DMS153 (cell line): ENCODE results near the gene MAD1L1.

ENCODE experiments used
- DNase-seq: peaks from one replicate; lab custom pipeline; 2025; lab: John Stamatoyannopoulos, UW

MAD1L1 gene

DNA sequence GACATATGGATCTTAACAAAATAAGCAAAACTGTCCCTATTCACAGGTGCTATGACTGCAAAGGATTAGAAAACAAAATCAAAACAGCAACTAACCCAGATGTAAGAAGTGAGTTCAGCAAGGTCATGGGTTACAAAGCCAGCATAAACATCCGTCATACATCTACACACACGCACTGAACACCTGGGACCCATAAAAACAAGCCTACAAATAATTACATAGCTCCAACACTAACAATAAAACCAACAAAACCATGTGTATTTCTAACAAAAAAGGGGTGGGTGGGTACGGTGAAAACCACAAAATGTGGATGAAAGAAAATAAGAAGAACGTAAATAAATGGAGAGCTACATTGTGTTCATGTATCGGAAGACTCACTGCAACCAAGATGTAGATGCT, 305.8 kb downstream of the MAD1L1 start:
- peak; percentile 20 for DNase-seq

DNA sequence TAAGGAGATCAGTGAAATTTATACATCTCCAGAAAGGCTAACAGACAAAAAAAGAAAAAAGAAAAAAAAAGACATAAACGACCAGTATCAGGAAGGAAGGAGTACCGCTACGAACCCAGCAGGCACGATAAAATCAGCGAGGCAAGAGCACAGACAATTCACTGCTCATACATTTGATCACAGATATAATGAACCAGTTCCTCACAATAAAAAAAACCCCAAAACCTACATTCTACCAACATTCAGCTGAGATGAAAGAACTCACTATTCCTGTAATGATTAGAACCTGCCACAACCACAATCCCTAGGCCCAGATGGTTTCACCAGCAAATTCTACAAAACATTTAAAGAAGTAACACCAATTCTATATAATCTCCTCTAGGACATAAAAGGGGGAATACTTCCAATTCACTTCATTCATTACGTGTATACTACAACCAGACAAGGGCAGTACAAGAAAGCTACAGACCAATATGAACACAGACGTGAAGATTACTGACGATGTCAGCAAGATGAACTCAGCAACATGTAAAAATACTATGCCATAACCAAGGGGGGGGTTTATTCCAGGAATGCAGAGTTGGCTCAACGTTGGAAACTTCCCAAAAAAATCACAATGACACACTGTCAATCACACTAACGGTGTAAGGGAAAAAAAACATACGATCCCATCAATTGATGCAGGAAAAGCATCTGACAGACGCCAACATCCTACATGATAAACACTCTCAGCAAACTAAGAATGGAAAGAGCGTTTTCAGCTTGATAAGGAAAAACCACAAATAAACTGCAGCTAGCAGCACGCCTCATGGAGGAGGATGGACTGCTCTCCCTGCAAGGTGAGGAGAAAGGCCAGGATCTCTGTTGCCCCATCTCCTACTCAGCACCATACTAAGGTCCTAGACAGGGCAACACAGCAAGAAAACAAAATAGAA, 306.5 kb downstream of the MAD1L1 start:
- no peak for DNase-seq

DNA sequence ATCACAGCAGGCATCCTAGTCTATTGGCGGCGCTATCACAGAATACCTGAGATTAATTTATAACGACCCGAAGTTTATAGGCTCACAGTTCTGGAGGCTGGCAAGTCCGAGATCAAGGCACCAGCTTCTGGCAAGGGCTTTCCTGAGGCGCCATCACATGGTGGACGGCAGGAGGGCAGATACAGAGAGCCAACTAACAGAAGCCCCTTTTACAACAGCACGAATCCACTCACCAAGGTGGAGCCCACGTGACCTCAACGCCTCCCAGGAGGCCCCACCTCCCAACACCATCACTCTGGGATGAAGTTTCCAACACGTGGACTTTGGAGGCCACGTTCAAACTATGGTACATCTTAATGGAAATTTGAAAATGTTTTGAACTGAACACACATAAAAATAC, 307.4 kb downstream of the MAD1L1 start:
- no peak for DNase-seq

DNA sequence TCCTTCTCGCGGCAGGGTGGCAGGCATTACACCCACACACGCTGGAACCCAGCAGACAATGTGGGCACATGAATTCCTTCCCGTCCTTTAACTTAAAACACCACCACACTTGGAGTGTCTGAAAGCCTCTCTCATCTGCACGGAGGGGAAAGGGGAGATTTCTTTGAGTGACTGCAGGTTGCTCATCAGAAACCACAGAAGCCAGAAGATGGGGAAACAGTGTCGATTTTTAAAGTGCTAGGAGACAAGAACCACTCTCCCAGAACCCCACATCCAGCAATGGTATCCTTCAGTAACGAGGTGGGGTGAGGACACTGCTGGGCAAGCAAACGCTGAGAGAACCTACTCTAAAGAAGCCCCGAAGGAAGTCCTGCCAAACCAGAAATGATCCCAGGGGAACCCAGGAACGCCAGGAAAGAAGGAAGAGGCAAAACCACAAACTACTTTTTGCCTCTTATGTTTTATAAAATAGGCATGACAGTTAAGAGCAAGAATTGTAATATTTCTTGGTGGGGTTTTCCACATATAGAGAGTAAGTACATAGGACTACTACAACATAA, 308.4 kb downstream of the MAD1L1 start:
- no peak for DNase-seq

DNA sequence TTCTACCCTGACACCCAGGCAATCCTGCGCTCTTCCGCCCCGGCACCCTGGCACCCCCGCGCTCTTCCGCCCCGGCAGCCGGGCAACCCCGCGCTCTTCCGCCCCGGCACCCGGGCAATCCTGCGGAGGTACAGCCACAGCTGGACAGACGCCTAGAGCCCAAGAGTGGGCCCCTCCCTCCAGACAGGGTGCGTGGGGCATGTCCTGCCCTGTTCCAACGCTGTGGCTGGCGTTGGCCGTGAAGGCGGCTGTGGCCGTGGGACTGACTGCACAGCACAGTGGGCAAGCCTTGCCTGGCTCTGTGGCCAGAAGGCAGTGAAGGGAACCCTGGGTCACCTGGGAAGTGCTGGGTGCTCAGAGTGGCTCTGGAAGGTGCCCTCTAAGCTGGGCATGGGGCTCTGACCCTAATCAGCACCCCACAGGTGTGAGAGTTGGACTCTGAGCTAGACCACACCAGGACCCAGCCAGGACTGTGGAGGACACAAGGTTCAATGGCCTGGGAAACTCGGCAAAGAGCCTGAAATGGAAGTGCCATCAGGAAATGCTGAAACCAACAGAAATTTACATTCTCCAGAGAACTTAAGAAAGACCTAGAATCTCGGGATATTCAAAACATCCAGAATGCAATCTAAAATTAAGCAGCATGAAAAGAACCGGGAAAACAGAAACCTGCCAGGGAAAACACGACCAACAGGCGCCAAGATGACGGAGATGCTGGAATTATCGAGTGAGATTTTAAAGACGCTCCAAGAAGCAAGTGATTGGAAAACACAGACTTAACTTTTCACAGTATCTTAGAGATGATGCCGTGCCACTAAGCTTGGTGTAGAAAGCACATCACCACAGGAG, 309.1 kb downstream of the MAD1L1 start:
- no peak for DNase-seq

DNA sequence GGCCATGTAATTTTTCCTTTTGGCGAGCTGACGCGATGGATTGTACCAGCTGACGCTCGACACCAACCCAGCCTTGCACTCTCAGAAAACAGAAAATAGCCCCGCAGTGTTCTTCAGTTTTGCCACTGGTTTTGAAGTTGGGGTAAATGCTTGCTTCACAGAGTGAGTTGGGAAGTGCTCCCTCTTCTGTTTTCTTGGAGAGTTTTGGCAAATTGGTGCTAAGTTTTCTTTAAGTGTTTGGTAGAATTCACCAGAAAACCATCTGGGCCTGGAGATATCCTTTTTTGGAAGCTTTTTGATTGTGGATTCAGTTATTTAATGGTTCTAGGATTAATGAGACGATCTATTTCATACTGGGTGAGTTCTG, 309.9 kb downstream of the MAD1L1 start:
- DNase-seq = no peak

DNA sequence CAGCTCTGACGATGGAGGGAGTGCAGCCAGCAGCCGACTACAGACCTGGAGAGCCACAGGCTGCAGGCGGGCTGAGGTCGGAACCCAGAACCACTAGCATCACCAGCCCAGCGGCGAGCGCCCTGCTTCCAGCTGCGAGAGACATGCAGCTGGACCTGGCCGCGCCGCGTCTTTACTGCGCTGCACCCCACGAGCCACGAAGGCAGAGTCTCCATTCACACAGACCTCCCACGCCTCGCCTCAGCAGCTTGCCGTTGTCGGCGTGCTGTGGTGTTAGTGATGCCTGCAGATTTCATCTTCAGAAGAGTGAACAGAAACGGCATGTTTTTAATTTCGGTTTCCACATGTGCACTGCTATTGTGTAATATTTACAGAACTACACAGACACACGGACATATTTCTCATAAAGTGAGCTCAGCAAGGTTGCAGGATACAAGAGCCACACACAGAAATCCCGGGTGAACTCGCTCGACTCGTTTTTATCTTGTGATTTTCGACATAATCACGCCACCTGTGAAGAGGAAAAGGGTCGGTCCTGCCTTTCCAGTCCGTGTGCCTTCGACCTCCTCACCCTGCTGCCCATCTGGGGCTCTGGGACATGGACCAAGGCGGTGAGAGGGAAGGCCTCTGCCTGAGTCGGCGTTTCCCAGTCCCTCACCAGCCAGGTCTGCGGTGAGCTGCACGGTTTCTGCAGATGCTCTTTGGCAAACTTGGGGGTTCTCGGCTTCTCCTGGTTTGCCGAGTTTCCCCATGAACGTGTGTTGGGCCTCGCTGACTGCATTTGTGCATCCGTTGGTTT, 310.5 kb downstream of the MAD1L1 start:
- DNase-seq = no peak

DNA sequence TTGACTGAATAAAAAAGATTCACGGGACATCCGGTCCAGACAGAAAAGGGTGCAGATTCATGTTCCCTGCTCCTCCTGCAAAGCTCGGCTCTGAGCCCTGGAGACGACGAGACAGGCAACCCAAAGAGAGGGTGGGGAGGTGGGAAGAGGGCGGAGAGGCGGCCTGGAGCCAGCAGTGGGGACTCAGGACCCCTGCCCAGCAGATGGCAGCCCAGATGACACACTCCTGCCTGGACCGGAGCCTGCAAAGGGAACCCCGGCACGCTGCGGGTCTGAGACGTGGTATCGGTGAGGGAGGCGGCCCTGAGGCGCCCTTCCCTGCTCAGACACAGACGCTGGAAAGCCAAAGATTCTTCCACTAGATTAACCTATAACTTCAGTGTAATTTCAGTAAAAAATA, 311.9 kb downstream of the MAD1L1 start:
- no peak for DNase-seq

DNA sequence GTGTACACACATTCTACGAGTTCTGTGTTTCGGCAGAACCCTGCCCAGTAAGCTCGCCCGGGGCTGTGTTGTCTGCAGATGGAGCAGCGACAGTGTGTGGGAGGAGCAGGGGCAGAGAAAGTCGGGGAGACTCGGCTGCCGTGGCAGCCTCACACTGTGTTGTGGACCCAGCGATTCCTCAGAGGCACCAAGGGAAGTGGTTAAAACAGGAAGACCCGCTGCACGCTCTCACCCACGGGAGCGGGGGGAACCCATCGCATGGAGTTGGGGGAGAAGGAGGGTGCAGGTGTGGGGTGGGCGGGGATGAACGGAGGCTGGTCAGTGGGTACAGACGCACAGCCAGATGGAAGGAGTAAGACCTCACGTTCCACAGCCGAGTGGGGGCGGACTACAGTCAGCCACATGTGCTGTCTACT, 312.5 kb downstream of the MAD1L1 start:
- no peak for DNase-seq

DNA sequence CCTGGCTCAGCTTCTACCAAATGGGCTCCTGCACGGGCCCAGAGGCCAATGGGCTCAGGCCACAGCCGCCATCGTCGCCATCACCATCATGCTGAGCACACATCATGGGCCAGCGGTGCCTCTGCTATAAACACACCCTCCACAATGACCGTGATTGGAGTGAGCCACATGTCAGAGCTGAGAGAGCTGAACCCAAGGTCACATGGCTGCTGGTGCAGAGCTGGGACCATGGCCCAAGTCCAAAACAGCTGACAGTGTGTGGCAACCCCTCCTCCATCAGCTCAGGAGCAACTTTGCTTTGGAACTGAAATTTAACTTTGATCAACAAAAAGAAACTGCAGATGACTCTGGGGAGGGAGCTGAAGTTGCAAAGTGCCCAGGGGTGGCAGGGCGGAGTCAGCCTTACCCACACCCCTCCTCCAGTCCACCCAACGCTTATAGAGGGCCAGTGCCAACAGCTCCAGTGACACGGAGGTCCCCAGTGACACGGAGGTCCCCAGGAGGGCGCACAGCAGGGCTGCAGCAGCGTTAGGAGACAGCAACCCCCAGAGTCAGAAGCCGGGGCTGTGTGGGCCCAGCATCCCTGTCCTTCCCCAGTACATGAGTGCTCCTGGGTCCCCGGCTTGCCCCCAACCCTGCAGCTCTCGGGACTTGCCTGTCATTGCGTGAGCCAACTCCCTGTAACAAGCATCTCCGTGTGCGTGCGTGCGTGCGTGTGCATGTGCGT, 313.0 kb downstream of the MAD1L1 start:
- DNase-seq = no peak

DNA sequence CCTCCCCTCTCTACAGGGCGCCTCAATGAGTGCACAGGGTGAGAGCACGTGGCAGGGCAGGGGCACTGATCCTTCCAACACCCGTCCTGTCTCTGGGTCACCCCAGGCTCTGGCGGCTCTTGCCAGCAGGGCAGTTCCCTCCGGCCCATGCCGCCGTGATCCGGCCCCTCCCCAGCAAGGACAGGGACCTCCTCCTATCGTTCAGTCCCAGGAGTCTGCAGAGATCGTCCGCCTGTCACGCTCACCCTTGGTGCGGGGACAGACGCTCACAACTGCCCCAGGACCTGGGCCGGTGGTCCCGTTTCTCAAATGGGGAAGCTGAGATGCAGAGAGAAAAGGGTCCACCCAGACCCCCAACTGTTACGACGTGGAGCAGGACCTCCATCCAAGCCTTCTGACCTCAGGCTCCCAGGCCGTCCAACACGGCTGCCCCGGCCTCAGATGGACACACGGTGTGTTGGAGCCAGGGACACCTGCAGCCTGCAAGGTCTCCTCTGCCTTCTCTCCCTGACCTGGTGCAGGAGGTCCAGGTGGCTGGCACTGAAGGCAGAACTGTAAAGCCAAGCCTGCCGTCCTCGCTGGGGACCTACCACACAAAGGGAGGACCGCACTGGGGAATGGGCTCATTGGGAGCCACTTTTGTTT, 313.7 kb downstream of the MAD1L1 start:
- no peak for DNase-seq

DNA sequence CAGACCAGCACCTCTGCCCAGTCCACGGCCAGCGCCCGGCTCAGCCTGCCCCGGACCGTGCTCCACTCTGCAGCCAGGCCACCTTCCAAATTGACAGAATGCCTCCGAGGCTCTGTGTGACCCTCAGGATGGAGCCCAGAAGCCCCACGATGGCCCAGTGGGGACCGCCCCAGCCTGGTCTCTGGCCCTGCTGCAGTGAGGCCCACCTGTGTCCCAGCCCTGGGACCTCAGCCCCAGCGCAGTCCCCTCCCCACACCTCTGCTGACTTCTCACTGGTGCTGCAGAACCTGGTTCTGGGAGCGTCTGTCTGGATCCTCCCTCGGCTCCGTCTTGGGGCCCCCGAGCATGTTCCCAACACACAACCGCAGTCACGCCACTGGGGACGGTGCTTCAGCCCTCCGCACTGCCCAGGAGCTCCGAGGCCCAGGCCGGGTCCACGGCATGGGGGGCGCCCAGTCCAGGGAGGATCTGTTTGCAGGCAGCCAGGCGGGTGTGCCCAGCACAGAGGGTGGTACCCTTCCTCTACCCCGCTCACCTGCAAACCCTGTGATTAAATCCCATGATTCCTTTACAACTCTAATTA, 314.6 kb downstream of the MAD1L1 start:
- DNase-seq = no peak

DNA sequence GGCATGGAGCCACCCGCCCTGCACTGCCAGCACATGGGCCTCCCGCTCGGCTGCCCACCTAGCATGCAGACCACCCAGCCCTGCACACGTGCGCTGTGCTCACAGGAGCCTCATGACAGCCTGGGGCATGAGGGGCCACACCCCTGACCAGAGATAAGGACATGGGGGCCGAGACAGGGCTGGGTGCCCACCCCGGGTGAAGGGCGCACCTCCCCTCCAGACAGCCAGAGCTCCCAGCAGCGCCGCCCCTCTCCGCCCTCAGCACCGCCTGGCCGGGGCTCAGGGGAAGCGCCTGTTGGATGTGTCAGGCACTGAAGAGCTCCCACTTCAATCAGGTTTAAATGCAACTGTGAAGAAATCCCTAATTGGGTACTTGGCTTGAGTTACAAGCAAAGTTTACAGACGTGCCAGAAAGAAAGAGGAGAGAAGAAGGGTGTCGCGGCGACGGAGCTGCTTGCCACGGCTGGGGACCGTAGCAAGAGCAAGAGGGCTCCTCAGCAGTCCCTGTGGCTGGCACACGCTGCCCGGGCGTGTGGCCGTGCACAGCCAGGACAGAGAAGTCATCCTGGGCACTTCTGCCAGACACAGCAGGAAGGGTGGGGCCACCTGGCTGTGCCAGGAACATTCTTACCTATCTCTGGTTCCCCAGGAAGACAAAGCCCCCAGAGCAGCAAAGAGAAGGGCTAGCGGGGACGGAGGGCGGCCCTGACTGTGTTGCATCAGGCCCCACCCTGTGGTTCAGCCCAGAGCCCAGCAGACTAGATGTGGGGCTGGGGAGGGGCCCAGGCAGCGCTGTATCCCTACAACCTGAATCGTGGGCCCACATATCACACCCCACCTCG, 315.3 kb downstream of the MAD1L1 start:
- no peak for DNase-seq

DNA sequence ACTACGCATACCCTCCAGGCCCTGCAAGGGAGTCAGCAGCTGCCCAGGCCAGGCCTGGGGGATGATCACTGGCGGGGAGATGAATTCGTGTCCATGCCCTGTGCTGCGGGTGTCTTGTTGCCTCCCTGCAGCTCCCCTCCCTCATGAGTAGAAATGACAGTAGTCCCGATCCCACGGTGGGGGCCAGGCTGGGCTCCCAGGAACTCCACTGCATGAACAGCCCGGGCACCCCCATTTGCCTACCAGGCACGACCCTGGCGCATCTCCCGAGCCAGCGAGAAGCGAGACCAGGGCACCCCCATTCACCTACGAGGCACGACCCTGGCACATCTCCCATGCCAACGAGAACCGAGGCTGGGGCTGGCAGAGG, 316.2 kb downstream of the MAD1L1 start:
- DNase-seq = no peak

DNA sequence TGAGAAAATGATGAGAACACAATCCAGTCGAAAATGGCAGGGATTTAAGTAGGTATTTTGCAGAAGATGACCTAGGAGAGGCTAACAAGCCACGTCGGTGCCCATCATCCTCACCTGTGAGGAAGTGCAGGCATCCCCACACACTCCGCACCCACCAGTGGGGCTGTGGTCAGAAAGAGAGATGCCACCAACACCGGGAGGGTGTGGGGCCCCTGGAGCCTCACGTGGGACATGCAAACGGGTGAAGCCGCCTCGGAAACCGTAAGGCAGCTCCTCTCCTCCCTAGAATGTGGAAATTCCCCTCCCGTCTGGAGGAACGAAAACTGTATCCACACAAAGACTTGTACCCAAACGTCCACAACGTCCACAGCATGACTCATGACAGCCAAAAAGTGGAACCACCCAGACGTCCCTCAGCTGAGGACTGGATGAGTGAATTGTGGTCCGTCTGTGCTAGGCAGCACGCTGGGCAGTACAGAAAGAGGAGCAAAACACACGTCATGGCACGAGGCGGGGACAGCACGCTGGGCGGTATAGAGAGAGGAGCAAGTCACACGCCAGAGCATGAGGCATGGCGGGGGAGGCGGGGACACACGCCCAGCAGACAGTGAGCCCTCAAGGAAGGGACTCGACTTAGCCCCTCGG, 316.7 kb downstream of the MAD1L1 start:
- no peak for DNase-seq

DNA sequence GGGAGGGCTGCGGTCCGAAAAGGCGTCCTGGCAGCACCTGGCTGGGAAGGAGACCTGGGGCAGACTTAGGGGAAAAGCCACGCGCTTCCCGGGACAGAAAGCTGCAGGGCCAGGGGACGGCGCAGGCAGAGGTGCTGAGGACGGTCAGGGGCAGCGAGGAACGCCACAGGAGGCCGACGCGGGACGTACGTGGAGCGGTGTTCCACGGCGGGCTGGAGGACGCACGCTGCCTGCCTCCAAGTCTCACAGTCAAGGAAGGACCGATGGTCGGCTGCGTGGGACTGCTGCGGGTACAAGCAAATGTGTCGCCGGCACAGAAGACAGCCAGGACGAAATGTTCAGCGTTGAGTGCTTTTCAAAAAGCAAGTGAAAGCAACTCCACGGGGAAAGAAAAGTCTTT, 317.4 kb downstream of the MAD1L1 start:
- no peak for DNase-seq

DNA sequence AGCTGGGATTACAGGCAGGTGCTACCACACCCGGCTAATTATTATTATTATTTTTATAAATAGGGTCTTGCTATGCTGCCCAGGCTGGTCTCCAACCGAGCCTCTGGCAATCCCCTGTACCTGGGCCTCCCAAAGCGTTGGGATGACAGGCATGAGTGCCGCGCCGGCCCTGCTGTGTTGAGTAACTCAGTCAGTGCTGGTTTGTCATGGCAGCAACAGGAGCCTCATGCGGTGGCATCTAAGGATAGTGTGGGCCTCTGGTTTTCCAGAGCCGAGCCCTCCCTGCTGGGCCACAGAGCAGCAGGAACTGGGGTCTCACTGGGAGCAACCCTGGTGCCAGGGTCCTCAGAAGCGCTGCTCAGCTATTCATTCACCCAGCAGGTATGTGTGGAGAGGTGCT, 318.0 kb downstream of the MAD1L1 start:
- no peak for DNase-seq

DNA sequence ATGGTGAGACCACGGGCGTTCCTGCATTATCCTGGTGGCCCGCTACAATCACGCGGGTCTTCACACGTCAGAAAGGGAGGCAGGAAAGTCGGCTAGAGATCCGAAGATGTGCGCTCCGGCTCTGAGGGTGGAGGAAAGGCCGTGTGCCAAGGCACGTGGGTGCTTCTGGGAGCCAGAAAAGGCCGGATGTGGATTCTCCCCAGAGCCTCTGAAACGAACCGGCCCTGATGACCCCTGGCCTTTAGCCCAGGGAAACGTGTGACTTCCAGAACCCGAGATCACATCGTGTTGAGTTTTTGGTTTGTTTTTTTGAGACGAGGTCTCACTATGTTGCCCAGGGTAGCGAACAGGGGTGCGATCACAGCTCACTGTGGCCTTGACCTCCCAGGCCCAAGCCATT, 318.4 kb downstream of the MAD1L1 start:
- no peak for DNase-seq
